Activated CD4-positive, alpha-beta T cell treated with anti-CD3 and anti-CD28 coated beads, Interleukin-2, amount 10 ng/mL, durations not matched to agents 24 days and 14 days (primary cell): ENCODE measurements around the gene MRPS18A. TPM values are rescaled to one million over a fixed set of nuclear protein-coding genes. Genes with fewer than 3 reads are reported as not detected.

Experiments used
- DNase-seq: peaks from one replicate; pipeline ENCODE4 v3.0.0; 2022
- H3K27ac Mint-ChIP-seq: one replicate; pipeline ENCODE4 v1.8.0; 2022; ENCODE audit warnings: mild to moderate bottlenecking, mixed read lengths
- H3K27me3 Mint-ChIP-seq: one replicate; pipeline ENCODE4 v1.8.0; 2022; ENCODE audit warnings: mixed read lengths
- H3K36me3 Mint-ChIP-seq: one replicate; pipeline ENCODE4 v1.8.0; 2022; ENCODE audit warnings: low read depth, mild to moderate bottlenecking, mixed read lengths
- H3K4me1 Mint-ChIP-seq: one replicate; pipeline ENCODE4 v1.8.0; 2021; ENCODE audit warnings: mixed read lengths
- H3K4me3 Mint-ChIP-seq: one replicate; pipeline ENCODE4 v1.8.0; 2022; ENCODE audit warnings: mild to moderate bottlenecking, moderate library complexity, mixed read lengths
- H3K9me3 Mint-ChIP-seq: one replicate; pipeline ENCODE4 v1.8.0; 2021; ENCODE audit warnings: mixed read lengths
- intact Hi-C: fragments of 100-400 bp; cut with micrococcal nuclease; formaldehyde crosslinking; loops from one replicate; pipeline ENCODE4 v1.15.1; 2023
- total RNA-seq: library from RNA; stranded (reverse); gene quantifications from 2 replicates; pipeline ENCODE4 v1.2.3, GENCODE V29; 2022

MRPS18A gene
- total RNA-seq = 47.4 and 50.1 TPM in 2 replicates

- Mint-ChIP-seq H3K36me3 (peaks cover 18% of the 10 kb centered on the region), H3K4me1 (peaks cover 36% of the 10 kb centered on the region), H3K9me3 (peaks cover 3% of the 10 kb centered on the region), H3K4me3 (peak within 1 kb of the TSS; percentile 93), H3K27ac (peak within 1 kb of the TSS; percentile 84), H3K27me3 (peaks cover 2% of the 10 kb centered on the region)
- intact Hi-C loops = loop anchor here (1.0 to 2.0 kb wide), 2 partner anchors 20 to 59 kb away; partner anchors contain the start of gene GTPBP2
- peak; percentile 95 for DNase-seq
These were observed at the start of gene MRPS18A for GRCh38 chr6:43687437-43688347. Gene MRPS18A, minus strand, starts transcription at chr6:43687791. Its CDS starts 12 bp downstream, at chr6:43687779.

GRCh38 chr6:43736844-43737243, 49.3 kb upstream of the MRPS18A start:
- Mint-ChIP-seq H3K27ac (no peak overlapping the region), H3K4me3 (no peak overlapping the region)
- DNase-seq = no peak

GRCh38 chr6:43736211-43736786, 48.7 kb upstream of the MRPS18A start:
- Mint-ChIP-seq H3K4me3 (no peak overlapping the region), H3K4me1 (peaks cover 16% of the 10 kb centered on the region), H3K36me3 (no peaks in the 10 kb centered on the region), H3K27ac (no peak overlapping the region), H3K9me3 (peaks cover 7% of the 10 kb centered on the region), H3K27me3 (peaks cover 2% of the 10 kb centered on the region)
- intact Hi-C loops = no loop called here
- no peak for DNase-seq

More at GRCh38 chr6:43736844-43737243, 49.3 kb upstream of the MRPS18A start:
- Mint-ChIP-seq H3K4me1 (peaks cover 16% of the 10 kb centered on the region), H3K9me3 (peaks cover 3% of the 10 kb centered on the region), H3K27me3 (peaks cover 2% of the 10 kb centered on the region), H3K36me3 (no peaks in the 10 kb centered on the region)
- intact Hi-C loops = no loop called here

DNA sequence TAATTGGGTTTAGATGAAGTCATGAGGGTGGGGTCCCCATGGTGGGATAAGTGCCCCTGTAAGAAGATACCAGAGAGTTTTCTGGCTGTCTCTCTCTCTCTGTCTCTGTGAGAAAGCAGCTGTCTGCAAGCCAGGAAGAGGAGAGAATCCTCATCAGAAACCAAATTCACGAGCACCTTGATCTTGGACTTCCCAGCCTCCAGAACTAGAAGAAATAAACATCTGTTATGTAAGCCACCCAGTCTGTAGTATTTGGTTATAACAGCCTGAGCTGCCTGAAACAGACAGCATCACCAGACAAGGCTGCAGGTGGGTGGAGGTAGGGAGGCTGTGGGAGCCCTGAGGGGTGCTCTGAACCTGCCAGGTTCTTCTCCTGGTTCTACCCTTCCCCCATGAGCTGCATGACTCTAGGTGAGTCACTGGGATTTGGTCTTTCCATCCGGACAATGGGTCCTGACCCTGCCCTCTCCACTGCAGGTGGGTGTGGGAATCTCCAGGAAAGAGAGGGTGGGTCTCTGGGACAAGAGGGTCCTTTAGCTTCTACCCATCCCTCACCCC, 48.1 kb upstream of the MRPS18A start:
- H3K36me3 Mint-ChIP-seq = peaks cover 2% of the 10 kb centered on the region
- intact Hi-C loops = no loop called here
- no peak for DNase-seq
- peaks cover 13% of the 10 kb centered on the region for H3K9me3 Mint-ChIP-seq
- no peak overlapping the region for H3K27ac Mint-ChIP-seq
- H3K4me3 Mint-ChIP-seq = no peak overlapping the region
- H3K27me3 Mint-ChIP-seq = peaks cover 2% of the 10 kb centered on the region
- peaks cover 16% of the 10 kb centered on the region for H3K4me1 Mint-ChIP-seq

DNA sequence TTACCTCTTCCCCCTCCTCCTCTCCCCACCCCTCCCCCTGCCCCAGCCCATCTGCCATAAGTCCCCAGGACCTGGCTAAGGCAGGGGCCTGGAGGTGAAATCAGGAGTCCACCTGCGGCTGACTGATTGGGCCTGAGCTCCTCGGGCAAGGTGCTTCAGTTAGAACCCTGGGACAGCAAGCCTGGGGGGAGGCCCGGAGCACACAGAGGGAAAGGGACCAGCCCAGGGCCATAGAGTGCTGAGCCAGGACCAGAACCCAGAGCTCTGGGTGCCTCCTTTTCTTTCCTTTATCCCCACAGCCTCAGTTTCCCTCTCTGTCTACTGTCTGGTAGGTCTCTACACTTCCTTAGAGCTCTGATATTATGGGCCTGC, 46.7 kb upstream of the MRPS18A start:
- DNase-seq = no peak
- H3K4me1 Mint-ChIP-seq = peaks cover 16% of the 10 kb centered on the region
- peaks cover 4% of the 10 kb centered on the region for H3K36me3 Mint-ChIP-seq
- H3K9me3 Mint-ChIP-seq = peaks cover 13% of the 10 kb centered on the region
- peaks cover 2% of the 10 kb centered on the region for H3K27me3 Mint-ChIP-seq
- peak overlapping the region; percentile 11 for H3K4me3 Mint-ChIP-seq
- peak overlapping the region; percentile 14 for H3K27ac Mint-ChIP-seq
- intact Hi-C loops = no loop called here

- intact Hi-C loops = no loop called here
- H3K4me3 Mint-ChIP-seq = no peak overlapping the region
- H3K36me3 Mint-ChIP-seq = peaks cover 4% of the 10 kb centered on the region
- peaks cover 2% of the 10 kb centered on the region for H3K27me3 Mint-ChIP-seq
- DNase-seq = peak; percentile 73
- peak overlapping the region; percentile 74 for H3K27ac Mint-ChIP-seq
- peaks cover 16% of the 10 kb centered on the region for H3K4me1 Mint-ChIP-seq
- peaks cover 16% of the 10 kb centered on the region for H3K9me3 Mint-ChIP-seq
These were observed 46.1 kb upstream of the MRPS18A start for GRCh38 chr6:43733471-43734293.

DNA sequence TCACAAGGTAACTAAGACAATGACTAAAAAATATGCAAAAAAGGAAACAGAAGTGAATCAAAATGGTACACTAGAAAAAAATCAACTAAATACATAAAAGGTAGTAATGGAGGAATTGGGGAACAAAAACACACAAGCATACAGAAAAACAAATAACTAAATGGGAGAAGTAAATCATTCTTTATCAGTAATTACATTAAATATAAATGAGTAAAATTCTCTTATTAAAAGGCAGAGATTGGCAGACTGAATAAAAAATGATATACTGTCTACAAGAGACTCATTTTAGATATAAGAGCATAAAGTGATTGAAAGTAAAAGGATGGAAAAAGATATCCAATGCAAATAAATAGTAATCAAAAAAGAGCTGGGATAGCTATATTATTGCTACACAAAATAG, 43.0 kb upstream of the MRPS18A start:
- Mint-ChIP-seq H3K27me3 (peaks cover 2% of the 10 kb centered on the region), H3K36me3 (peaks cover 4% of the 10 kb centered on the region), H3K9me3 (peaks cover 16% of the 10 kb centered on the region), H3K4me1 (peaks cover 12% of the 10 kb centered on the region), H3K4me3 (no peak overlapping the region), H3K27ac (no peak overlapping the region)
- intact Hi-C loops = no loop called here
- no peak for DNase-seq

GRCh38 chr6:43729537-43729936, 41.9 kb upstream of the MRPS18A start:
- H3K27me3 Mint-ChIP-seq = peaks cover 2% of the 10 kb centered on the region
- H3K4me3 Mint-ChIP-seq = no peak overlapping the region
- no peak for DNase-seq
- H3K9me3 Mint-ChIP-seq = peaks cover 16% of the 10 kb centered on the region
- peaks cover 4% of the 10 kb centered on the region for H3K36me3 Mint-ChIP-seq
- peaks cover 21% of the 10 kb centered on the region for H3K4me1 Mint-ChIP-seq
- intact Hi-C loops = no loop called here
- H3K27ac Mint-ChIP-seq = no peak overlapping the region

GRCh38 chr6:43728586-43728985, 41.0 kb upstream of the MRPS18A start:
- intact Hi-C loops = no loop called here
- Mint-ChIP-seq H3K9me3 (peaks cover 16% of the 10 kb centered on the region), H3K36me3 (peaks cover 4% of the 10 kb centered on the region), H3K4me1 (peaks cover 25% of the 10 kb centered on the region), H3K27ac (no peak overlapping the region), H3K4me3 (no peak overlapping the region), H3K27me3 (peaks cover 2% of the 10 kb centered on the region)
- no peak for DNase-seq

DNA sequence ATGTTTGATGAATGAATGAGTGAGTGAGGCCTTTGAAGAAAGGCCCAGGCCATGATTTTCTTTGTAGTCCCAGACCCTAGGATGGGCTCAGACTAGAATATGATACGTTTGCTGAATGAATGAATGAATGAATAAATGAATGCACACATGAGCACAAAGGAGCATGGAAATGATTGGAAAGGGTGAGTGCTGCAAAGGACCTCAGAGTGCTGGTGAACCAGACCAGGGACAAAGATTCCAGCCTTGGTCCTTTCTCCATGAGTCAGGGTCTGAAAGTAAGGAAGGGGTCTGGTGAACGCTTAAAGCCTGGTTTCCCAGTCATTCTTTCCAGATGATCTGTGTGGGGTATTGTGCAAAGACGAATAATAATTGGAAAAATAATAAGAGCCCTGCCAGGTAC, 40.0 kb upstream of the MRPS18A start:
- Mint-ChIP-seq H3K27me3 (peaks cover 2% of the 10 kb centered on the region), H3K4me1 (peaks cover 22% of the 10 kb centered on the region), H3K36me3 (peaks cover 4% of the 10 kb centered on the region), H3K4me3 (no peak overlapping the region), H3K9me3 (peaks cover 16% of the 10 kb centered on the region), H3K27ac (no peak overlapping the region)
- intact Hi-C loops = no loop called here
- DNase-seq = no peak

- no peak for DNase-seq
- intact Hi-C loops = loop anchor here (2.0 kb wide), 1 partner anchor 17 kb away; no protein-coding TSS in a partner anchor
- peaks cover 3% of the 10 kb centered on the region for H3K27me3 Mint-ChIP-seq
- H3K4me1 Mint-ChIP-seq = peaks cover 22% of the 10 kb centered on the region
- peaks cover 6% of the 10 kb centered on the region for H3K9me3 Mint-ChIP-seq
- H3K4me3 Mint-ChIP-seq = peak overlapping the region; percentile 50
- H3K27ac Mint-ChIP-seq = peak overlapping the region; percentile 82
- peaks cover 2% of the 10 kb centered on the region for H3K36me3 Mint-ChIP-seq
These were observed 38.3 kb upstream of the MRPS18A start for GRCh38 chr6:43725643-43726580.

DNA sequence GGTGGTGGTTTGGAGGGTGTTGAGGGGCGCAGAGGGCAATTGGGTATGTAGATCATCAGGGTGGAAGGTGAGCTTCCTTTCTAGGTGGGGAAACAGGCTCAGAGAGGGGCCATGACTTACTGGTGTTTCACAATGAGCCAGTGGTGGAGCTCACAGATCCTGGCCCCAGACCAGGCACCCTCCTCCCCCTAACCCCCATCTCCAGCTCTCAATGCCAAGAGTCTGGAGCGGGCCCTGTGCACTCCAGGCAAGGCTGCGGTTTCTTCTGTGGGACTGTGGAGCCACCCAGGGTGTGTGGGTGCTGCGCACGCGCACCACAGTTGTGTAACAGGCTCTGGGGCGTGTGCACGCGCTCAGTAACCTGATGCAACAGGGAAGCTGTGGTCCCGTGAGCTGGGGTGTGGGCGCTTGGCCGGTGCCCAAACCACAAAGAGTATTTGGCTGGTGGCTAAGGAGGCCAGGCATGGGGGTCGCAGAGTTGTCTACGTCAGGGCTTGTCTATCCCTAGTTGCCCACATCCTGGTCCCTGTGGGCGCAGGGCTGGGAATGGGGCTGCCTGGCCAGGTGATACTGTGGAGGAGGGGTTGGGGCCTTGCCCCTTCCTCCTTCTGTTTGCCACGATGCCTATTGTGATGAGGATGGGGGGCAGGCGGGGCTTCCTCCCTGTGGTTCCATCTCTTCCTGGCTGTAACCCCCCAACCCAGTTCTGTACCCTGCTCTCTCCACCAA, 37.5 kb upstream of the MRPS18A start:
- H3K4me1 Mint-ChIP-seq = peaks cover 22% of the 10 kb centered on the region
- peak; percentile 91 for DNase-seq
- intact Hi-C loops = loop anchor here (1.0 to 2.0 kb wide), 3 partner anchors 16 to 354 kb away; no protein-coding TSS in a partner anchor
- peak overlapping the region; percentile 56 for H3K4me3 Mint-ChIP-seq
- peaks cover 5% of the 10 kb centered on the region for H3K27me3 Mint-ChIP-seq
- H3K36me3 Mint-ChIP-seq = no peaks in the 10 kb centered on the region
- H3K27ac Mint-ChIP-seq = peak overlapping the region; percentile 82
- peaks cover 3% of the 10 kb centered on the region for H3K9me3 Mint-ChIP-seq
